Stimulated activated CD8-positive, alpha-beta memory T cell treated with anti-CD3 and anti-CD28 coated beads, Interleukin-12 subunit alpha, Interleukin-12 subunit beta, amount 100 ng/mL, for 24 hours (primary cell): Measurements from ENCODE around the gene DHTKD1.
"Not testable (repeated sequence)": the region's sequence is repeated elsewhere in the genome, so short reads cannot be mapped to it uniquely, and the experiment has no call there.

ENCODE experiments used
- DNase-seq: peaks from one replicate; pipeline ENCODE4 v3.0.0-alpha.2; 2020; ENCODE audit errors: extremely low read depth

Gene DHTKD1

GRCh38 chr10:12067336-12067735, 1.4 kb upstream of the DHTKD1 start:
- no peak for DNase-seq

GRCh38 chr10:12071441-12071840, 2.7 kb downstream of the DHTKD1 start:
- DNase-seq: not testable (repeated sequence)

GRCh38 chr10:12073526-12073925, 4.8 kb downstream of the DHTKD1 start:
- no peak for DNase-seq

- no peak for DNase-seq
Observed at GRCh38 chr10:12077580-12078180, 8.9 kb downstream of the DHTKD1 start.

DNA sequence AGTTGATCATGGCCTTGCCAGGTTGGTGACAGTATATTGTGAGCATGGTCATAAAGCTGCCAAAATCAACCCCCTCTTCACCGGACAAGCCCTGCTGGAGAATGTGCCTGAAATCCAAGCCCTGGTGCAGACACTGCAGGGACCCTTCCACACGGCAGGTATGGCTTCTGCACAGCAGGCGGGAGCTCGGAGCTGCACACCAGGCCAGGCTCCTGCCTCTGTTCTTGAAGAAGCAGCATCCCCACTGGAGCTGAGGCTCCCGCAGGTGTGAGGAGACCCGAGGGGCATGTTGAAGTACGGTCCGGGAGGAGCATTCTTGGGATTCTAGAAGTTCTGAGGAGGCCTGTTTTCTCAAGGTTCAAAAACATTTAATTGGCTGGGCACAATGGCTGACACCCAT, 12.7 kb downstream of the DHTKD1 start:
- no peak for DNase-seq

GRCh38 chr10:12081879-12082557, 13.3 kb downstream of the DHTKD1 start:
- no peak for DNase-seq

- DNase-seq: no peak
Observed at GRCh38 chr10:12088919-12089318, 20.2 kb downstream of the DHTKD1 start.

DNA sequence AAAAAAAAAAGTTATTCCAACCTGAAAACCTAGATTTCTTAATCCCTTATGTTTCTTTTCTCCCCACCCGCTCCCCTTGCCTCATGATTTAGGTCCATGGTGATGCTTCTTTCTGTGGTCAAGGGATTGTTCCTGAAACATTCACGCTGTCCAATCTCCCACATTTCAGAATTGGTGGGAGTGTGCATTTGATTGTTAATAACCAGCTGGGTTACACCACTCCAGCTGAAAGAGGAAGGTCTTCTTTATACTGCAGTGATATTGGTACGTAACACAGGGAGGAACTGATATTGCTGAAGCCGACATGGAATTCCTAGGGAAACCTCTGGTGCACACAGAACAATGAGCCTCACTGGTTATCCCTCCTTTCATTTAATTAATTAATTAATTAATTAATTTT, 22.7 kb downstream of the DHTKD1 start:
- no peak for DNase-seq

DNA sequence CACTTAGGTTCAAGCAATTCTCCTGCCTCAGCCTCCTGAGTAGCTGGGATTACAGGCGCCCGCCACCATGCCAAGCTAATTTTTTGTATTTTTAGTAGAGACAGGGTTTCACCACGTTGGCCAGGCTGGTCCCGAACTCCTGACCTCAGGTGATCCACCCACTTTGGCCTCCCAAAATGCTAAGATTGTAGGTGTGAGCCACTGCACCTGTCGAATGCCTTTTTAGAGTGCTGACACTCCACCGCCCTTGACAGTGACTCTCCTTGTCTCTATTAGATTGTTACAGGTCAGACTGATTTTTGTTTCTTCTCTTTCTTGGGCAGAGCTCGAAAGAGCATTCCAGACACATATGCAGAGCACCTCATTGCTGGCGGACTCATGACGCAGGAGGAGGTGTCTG, 28.6 kb downstream of the DHTKD1 start:
- DNase-seq: not testable (repeated sequence)

GRCh38 chr10:12097791-12098190, 29.0 kb downstream of the DHTKD1 start:
- DNase-seq: no peak

DNA sequence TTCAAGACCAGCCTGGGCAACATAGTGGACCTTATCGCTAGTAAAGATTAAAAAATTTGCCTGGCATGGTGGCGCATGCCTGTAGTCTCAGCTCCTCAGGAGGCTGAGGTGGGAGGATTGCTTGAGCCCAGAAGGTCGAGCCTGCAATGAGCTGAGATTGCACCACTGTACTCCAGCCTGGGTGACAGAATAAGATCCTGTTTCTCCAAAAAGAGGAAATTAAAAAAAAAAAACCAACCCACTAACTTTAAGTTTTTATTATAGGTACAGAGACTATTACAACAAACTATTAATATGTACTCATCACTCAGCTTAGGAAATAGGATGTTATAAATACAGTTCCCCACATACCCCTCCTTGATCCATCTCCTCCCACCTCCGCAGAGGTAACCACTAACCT, 30.2 kb downstream of the DHTKD1 start:
- no peak for DNase-seq

GRCh38 chr10:12103802-12104201, 35.0 kb downstream of the DHTKD1 start:
- no peak for DNase-seq

GRCh38 chr10:12107781-12108180, 39.0 kb downstream of the DHTKD1 start:
- DNase-seq: no peak

- DNase-seq: no peak
Observed at GRCh38 chr10:12109286-12109685, 40.5 kb downstream of the DHTKD1 start.

GRCh38 chr10:12111528-12111927, 42.8 kb downstream of the DHTKD1 start:
- DNase-seq: no peak

DNA sequence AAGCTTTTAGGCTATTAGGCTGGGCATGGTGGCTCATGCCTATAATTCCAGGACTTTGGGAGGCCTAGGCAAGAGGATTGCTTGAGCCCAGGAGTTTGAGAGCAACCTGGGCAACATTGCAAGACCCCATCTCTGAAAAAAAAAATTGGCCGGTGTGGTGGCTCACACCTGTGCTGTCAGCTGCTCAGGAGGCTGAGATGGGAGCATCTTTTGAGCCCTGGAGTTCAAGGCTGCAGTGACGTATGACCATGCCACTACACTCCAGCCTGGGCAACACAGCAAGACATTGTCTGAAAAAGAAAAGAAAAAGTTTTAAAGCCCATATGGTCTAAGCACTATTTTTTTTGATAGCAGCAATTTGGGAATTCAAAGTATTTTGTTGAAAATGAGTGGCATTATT, 44.9 kb downstream of the DHTKD1 start:
- no peak for DNase-seq

- DNase-seq: no peak
Observed at GRCh38 chr10:12121673-12122072, 52.9 kb downstream of the DHTKD1 start.

GRCh38 chr10:12129222-12130111, 60.7 kb downstream of the DHTKD1 start, which contains the start of gene SEC61A2:
Gene SEC61A2, plus strand, starts transcription at chr10:12129677. Its CDS starts 111 bp downstream, at chr10:12129788.
- peak; percentile 96 for DNase-seq

DNA sequence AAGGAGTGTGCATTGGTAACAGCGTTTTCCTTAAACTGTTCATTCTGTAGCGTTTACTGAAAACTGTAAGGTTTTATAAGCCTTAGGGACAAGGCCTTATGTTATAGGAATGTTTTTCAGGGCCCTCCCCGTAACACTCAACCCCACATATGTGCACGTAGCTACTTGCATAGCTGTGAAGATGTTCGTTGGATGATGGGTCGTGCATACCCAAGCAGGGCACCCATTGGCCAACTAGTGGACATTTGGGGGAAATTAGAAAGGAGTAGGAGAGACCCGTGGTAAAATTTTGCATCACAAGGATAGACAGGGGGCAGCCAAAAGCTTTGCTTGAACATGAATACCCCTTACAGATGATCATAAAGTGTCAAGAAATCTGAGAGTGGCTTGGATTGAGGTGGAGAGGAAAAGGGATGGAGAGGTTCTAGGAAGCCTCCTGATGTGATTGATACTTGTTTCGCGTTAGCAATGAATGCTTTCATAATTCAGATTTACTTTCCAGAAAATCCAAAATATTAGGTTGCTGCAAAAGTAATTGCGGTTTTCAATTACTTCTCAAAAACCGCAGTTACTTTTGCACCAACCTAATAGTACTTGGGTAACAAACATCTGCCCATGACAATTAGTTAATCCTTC, 61.6 kb downstream of the DHTKD1 start:
- peak; percentile 11 for DNase-seq

GRCh38 chr10:12135631-12136030, 66.9 kb downstream of the DHTKD1 start:
- no peak for DNase-seq

DNA sequence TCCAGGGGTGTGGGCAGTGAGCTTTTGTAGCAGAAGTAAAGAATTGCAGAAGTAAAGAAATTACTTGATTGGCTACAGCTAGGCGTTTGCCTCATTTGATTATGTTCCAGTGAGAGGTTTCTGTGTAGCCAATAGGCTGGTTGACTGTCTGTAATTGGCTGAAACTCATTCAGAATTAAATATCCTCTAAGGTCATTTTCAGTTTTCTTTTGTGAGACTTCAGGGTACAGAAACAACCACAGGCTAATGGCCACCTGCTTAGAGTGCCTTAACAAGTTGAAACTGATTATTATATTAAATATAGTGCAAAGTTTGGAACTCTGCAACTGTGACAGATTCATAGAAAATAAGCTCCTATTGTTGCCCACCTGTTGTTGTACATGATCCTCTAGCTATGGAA, 71.3 kb downstream of the DHTKD1 start:
- DNase-seq: no peak

GRCh38 chr10:12144538-12144937, 75.8 kb downstream of the DHTKD1 start:
- DNase-seq: no peak
